Activated T-cell treated with anti-CD3 and anti-CD28 coated beads for 4 hours (primary cell): ENCODE results near the gene CAPN13.

Experiments
- DNase-seq: peaks from one replicate; pipeline ENCODE4 v3.0.0-alpha.2; 2020

CAPN13 gene

DNA sequence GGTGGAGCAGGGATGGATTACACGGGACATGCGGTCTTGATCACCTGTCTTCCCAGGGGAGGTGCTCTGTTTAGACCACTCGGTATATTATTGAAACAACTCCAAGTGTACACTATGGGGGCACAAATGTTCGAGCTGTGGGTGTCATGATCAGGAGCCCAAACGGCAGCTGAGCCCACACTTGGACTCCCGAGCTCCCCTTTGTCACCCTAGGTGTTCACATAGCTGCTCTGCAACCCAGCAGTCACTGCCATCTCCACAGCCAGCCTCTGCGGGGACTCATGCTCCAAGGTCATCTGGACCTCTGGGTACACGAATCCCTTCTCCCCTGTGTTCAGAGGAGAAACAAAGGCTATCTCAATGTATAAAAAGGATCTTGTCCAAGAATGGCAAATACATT lies 46.0 kb downstream of the CAPN13 start:
- DNase-seq = no peak

DNA sequence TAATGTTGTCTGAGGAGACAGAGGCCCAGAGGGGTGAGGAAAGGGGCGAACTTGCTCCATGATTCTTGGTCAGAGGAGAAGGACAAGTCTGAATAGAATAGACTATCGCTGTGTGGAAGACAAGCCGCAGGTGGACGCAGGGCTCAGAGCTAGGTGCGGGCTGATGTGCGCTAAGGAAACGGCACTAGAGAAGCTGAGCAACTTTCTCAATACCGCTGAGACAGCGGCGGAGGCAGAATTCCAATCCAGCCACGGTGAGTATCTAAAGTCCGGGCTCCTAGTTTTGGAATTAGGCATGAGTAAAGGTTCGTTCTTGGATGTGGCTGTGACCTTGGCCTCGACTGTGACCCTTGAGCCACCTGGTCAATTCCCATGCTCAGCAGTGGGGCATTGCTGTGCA lies 47.8 kb downstream of the CAPN13 start:
- DNase-seq = no peak

DNA sequence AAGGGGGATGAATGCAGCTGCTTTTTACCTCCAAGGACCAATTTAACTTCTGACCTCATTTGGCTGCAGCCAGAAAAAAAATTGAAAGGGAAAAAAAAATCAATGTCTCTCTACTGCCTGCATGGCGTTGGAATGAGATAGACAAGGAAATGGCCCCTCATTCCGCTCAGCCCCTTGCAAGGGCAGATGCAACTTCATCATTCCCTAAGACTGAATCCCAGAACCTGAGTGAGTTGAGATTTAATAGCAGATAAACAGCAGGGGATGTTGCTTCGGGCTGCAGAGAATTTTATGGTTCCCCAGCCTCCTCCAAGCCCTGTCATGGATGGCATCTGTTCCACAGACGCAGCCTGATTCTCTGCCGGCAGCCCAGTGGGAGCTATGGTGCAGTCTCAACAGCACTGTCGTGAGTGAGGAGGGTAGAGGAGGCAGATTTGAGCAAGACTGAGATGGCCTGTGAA lies 49.0 kb downstream of the CAPN13 start:
- no peak for DNase-seq

DNA sequence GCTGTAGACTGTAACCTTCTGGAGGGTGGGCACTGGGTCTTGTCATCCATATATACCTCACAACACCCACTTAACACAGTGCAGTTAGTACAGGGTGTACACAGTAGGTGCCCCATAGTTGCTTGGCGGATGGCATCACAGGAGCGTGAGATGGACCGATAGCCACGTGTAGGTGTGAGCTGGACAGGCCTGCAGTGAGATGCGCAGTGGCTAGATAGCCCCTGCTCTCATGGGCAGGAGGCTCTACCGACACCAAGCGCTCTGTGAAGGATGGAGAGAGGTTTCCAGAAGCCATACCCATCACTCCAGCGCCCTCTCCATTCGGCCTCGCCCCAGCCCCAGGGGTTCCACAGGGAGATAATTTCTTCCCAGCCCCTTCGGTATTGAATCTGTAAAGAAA lies 49.5 kb downstream of the CAPN13 start:
- no peak for DNase-seq

DNA sequence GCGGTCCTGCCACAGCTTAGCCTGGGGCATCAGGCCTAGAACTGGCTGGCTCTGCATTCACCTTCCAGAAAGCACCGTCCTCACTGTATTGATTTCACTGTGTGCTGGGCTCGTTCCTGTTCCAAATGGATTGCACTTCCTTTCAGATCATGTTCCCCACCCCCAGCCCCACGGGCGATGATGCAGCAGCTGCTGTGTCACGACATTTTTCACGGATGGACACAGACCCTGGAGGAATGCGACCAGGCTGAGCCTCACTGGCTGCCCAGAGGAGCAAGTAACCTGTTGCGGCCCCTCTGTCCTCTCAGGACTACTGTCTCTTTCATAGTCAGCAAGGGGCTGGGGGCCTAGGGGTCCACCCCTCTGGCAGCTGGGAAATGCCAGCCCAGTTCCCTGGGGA lies 50.3 kb downstream of the CAPN13 start:
- no peak for DNase-seq

DNA sequence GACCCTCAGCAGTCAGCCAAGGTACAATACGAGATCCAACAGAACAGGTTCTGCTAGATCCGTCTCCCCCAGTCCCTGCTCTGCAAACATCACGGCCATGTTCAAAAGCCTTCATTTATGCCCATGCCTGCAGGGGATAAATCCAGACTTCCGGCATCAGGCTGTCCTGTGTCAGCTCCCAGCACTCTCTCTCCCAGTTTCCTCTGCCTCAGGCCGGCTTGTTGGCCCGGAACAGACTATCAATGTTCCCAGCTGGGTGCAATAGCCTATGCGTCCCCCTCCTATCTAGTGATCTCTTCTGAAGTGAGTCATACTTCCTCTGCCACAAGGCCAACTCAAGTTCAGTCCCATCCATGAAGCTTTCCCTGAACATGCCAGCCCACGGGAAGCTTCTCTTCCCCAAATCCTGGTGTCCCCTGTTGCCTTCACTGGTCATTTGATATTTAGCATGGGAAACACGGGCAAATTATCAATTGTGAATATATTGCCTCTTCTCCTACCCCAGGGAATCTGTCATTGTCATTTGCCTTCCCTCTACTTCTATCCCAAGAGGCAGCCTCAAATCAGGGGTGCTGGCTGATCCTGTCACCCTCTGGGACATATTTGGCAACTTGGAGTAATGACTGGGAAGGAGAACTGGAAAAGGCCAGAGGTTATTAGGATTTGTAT lies 51.1 kb downstream of the CAPN13 start:
- no peak for DNase-seq

DNA sequence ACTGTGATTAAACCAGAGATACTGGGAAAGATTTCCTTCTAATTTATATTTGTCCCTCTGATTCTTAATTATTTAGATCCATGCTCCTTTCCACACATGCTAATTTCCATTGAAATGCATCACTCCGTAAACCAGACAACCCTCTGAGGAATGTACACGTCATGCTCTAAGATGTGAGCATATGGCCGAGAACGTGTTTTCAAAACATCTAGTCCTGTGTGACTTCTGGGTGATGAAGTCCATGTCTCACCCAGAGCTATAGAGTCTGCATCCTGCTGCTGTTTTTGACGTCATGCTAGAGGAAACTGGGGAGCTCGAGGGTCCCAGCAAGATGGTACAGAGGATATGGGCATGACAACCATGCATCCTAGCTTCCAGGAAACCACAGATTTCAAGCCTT lies 53.6 kb downstream of the CAPN13 start:
- no peak for DNase-seq

DNA sequence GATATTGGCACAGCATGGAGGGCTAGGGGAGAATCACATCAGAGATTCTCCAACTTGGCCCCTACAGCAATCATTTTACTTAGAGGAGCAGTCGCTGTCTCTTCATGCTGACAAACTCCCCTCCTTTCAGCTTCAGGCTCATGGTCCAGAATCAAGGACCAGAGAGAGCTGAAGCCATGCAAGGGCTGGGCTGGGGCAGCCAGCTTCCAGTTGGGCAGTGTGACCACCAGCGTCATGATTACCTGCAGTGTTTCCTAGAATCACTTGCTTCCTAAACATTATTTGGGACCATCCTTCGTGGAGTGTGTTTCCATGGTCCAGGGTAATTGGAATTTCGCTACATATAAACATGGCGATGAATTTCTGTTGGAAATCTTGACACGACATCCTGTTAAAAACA lies 54.4 kb downstream of the CAPN13 start:
- DNase-seq = no peak

DNA sequence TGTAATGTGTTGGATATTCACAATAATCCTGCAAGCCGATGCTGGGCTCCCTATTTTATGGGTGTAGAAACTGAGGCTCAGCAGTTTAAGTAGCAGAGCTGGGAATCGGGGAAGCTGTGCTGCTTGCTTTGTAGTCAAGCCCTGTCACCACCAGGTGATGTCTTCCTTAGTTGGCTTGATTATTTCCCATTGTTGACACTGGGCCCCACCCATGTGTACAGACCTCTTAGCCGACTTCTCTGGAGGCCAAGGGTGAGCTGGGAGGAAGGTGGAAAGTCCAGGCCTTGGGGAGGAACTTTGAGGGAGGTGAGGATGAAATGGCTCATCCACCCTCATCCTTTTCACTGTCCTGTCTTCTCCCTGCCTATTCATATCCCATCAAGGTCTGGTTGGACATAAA lies 60.0 kb downstream of the CAPN13 start:
- no peak for DNase-seq

DNA sequence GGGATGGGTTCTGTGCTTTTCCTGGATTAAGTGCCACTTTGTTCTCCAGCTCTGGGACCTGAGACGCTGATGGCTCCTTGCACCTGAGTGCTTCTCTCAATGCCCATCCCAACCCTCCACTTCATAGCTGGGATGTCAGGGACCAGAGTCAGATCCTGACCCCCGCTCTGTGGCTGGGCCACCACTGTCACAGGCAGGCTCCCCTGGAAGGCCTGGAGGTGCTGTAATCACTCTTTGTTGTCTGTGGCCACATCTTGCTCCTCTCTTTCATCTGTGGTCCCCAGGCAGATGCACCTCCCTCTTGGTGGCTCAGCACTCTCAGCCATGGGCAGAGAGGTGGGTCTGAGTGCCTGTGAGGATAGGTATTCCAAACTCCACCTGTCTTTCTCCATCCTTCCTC lies 62.4 kb downstream of the CAPN13 start:
- no peak for DNase-seq

DNA sequence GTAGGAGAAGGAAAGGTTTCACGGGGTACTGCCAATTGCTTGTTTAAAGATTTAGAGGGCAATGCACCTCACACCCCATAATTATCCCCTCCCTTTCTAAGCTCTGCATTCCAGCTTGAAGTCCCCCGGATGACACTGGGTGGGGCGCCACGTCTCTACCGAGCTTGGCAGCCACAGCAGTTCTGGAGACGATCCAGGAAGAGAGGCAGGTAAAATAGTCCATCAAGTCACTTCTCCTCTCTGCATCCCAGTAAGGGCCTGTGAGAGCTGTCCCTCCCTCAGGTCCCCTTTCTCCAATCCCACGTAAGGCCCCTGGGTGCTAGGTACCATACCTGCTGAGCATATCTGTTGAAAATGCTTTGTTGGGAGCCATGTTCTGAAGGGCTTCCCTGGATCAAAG lies 65.7 kb downstream of the CAPN13 start:
- no peak for DNase-seq

DNA sequence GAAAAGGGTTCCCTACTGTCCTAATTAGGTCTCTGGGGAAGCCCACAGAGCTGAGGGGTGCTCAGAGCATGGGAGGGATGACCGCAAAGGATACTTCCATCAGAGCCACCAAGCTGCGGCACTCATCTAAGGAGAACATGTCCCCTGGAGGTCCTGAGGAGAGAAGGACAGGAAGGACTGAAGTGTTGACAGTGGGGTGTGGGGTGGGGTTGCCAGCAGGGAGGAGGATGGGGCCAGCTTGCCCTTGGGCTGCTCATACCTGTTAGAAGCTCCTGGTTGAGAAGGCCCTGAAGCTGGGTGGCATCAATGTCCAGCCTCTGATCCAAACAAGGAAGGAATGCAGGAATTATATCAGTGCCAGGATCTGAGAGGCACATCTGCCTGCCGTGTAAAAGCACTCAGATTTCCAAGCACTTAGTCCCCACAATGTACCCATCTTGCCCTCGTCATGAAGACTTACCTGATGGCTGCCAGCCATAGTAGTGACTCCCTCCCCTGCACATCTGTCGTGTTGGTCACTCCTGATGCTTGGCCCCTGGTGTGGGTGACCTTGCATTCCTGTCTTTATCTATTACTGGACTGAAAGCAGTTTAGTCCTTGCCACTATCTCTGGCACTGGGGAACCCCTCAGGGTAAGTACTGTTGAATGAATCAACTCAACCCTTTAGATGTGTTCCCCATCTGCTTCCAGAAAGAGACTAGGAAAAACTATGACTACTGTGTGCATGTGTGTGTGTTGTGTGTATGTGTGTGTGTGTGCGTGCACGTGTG lies 68.9 kb downstream of the CAPN13 start:
- no peak for DNase-seq

DNA sequence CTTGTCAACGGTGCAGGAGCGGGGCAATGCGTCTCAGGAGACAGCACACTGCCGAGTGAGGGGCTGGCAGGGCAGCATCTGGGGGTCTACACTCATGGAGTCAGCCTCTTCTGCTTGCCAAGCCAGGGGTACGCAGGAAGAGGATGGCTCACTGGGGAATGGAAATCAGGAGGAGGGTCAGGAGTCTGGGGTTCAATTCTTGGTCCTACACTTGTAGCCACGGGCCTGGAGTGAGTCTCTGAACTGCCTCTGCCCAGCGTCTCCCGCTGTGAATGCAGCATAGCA lies 70.0 kb downstream of the CAPN13 start:
- no peak for DNase-seq

DNA sequence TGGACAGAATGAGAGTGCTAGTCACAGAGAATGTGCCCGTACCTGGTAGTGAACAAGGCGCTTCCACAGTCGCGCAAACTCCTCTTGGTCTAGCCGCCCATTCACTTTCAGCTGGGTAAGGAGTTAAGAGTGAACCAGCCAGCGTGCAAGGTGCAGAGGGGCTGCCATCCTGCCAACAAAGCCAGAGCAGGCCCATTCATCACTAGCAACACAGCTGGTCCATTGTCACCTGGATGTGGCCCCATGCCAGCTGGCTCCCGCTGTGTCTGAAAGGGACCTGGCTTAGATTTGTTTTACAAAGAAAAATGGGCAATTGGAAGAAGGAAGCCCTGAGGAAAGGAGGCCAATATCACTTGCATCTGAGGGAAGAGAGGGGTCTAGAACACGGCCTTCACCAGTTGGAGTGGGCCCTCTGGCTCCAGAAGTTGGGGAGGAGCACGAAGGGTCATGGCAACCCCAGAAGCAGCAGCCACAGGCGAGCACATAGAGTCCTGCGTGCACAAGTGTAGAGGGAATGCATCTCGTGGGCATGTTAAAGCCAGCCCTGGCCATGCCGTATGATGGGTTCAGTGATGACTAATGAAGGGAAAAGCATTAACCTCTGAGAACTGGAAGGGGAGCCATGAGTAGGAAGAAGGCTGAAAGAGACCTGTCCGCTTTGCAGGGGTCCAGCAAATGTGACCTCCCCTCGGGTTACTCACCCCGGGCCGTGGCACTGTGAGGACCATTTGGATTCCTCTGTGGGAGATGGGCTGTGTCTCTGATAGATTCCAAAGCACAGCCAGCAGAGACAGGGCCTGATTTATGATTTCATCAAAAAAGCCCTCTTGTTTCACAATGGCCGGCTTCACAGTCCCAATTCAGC lies 70.6 kb downstream of the CAPN13 start:
- no peak for DNase-seq

DNA sequence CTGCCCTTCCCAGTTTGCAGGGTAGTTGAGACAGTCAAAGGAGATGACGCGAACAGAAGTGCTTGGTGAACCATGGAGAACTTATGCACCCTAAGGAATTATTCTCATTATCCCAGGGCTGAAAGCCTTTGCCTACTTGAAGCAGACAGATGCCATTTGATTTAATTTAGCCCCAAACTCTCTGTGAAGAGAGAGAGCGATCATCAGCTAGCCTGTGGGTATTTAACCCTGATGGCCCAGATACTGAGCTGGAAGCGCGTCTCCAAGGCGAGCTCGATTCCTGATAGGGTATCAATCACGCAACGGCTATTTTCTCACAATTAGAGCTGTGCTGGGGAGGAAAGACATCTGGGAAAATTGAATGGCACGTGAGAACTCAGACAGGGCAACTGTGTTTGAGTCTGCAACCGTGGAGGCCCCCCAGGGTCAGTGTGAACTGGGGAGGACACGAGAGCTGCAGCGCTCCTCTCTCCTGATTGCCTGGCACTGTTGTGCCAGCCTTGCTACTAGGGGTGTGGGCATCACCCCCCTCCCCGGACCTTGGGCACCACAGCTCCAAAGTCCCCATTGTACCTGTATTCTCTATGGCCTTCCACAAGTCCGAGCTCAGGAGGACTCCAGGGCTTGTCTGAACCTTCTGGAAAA lies 73.2 kb downstream of the CAPN13 start:
- DNase-seq = no peak

DNA sequence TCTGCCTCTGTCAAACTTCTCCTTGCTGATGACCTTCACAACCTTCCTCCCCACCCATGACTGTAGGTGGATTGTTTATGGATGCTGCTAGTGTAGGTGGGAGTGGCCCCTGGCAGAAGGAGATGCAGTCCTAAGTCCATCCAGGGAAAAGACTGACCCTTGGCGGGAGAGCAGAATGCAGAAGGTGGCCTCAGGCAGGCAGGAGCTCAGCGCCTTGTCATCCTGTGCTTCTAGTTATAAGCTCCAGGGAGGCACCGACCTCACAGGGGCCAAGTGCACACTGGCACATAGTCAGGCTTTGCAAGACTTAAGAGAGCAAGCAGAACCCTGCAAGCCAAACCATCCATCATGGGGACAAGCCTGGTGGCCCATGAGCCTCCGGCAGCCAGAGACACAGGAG lies 74.4 kb downstream of the CAPN13 start:
- DNase-seq = no peak

DNA sequence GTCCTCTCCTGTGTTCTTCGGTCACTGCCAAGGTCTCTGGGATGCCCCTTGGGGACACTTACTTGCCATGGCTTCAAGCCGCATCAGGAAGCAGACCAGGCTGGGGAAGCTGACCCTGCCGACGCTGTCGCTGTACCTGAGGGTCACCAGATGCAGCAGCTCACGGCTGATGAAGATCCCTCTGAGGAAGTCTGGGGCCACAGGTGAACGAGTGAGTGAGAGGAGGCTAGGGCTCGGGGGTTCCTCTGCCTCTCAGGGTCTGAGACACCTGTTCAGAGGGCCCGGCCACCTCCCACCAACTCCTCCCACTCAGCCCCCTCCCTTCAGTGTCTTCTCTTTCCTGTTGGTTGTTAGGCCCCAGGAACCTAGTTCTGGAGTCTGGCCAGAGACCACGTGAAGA lies 74.9 kb downstream of the CAPN13 start:
- DNase-seq = no peak

DNA sequence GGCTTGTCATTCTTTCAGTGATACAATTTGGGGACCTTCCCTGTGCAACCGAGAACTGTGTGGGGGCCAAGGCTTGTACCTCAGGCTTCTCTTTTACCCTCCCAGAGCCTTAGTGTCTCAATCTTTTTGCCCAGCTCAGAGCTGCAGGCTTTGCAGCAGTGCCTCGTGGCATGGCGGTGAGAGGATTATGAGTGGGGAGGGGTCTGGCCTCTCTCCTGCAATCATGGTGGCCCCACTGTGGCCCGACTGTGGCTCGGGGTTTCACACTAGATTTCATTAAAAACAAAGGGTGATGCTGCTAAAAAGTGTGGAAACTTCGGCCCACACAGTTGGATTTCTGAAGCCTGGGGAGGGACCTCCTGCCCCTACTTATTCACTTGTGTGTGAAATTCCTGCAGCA lies 75.5 kb downstream of the CAPN13 start:
- no peak for DNase-seq

DNA sequence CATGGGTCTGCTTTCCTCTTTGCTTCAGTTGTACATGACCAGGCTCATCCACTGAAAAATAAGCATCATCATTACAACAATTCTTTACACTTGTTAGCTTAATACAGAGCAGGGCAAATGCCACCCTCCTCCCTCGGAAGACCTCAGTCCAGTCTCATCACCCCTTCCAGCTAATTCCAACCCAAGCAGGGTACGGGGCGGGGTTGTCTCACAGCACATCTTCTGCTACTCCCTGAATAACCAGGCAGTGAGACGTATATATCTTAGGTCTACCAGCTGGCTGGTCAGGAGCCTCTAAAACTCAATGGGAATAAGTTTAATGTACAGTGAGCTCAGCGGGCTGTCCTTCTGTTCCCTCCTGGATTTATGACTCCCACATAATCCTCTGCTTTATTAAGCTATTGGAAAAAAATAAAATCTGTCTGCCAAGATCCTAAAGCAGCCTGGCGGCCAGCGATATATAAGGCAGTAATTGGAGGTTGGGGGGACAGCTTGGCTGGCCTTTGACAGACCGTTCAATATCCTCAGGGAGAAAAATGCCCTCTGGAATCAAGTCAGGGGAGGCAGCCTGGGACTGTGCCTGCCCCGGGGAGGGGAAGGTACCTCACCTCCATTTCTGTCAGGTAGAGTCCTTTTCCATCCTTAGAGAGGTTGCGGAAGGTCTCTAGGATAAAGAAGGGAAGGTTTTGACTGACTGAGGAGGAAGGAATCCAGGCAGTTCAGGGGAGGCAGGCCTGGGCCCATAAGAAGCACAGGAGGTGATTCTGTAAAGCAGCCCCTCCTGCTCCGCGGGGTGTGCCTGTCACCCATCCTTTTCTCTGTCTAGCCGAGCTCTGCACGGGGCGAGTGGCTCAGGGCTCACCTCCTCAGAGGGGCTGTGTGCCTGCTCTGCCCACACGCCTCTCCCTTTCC lies 76.3 kb downstream of the CAPN13 start:
- DNase-seq = no peak

DNA sequence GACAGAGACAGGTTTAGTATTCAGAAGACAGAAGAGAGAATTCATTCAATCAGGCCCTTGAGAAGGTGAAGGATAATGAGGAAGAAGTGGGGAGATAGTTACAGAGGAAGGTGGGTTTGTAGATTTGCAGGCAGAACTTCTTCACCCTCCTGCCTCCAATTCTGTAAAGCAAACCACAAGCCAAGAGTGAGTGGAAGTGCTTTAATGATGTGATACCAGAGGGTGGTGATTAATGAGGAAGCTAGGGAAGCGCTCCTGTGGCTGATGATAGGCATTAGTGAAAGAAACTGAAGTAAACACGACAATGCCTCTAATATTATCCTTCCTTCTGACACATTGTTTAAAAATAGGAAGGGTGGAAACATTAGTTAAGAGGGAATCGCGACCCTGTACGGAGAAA lies 78.2 kb downstream of the CAPN13 start:
- DNase-seq = no peak

DNA sequence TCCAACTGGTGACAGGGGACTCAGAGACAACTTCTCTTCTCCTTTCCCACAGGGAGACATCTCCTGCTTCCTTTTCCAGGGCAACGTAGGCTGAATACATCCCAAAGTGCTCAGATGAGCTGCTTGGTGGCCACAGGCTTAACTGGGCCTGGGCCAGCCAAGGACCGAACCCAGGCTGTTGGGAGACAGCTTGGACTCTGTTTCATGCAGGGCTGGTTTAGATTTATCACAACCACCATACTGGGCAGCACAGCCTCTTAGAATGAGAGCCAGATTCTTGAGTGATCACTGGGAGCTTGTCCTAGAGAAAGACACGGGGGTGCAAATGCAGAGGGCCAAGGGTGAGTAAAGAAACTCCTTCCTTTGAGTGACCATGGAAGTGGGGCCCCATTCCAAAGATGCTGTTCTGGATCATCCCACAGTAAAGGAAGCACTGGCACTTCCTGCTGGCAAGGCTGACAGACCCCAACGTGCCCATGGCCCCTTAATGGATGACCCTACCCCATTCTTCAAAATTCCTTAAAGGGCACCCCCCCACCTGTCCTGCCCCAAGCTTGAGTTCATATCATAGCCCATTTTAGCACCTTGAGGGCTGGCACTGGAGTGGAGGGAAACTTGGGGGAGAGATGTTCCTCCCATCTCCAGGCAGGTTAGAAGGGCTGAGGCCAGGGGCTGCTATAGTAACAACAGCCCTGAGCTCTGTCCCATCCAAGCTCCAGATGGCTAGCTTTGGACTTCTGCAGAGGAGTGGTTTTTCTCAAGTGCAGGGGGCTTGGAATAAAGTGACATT lies 84.1 kb downstream of the CAPN13 start:
- no peak for DNase-seq
